NCI-H1694 (cell line): ENCODE measurements around the gene WDSUB1.

ENCODE experiments used
- DNase-seq: peaks from one replicate; lab custom pipeline; 2025; lab: John Stamatoyannopoulos, UW

WDSUB1 gene

DNA sequence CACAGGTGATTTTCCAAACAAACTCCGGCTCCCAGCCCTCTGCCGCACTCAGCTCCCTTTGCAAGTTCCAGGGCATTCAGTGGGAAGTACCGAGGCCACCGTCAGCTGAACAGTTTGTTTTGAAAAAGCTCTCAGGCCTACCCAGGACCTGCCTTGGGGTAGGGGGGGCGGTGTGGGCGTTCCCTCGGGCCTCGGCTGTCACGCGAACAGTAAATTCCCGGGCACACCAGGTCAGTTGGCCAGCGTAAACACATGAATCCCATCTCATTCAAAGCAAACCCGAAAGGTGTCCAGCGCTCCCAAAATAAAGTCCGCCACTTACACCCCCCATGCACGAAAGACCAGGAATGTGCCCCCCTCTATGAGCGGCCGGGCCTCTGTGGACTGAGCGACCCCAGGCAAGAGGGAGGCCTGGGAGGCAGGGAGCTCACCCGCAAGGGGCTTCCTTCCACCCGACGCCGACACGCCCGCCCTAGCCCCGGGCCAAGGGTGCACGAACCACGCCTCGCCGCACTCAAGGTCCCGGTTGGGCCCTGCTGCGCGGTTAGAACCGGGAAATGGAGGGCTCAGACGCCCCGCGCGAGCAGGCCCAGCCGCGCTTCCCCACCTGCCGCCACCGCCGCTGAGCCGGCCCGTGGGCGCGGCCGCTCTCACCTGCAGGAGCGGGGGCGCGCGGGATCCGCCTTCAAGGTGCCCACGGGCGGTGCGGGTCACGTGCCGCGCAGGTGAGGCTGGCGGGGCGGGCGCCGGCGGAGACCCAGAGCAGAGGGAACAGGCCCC is at the start of gene WDSUB1:
Gene WDSUB1 (minus strand): TSS at position 775 of the 780 bp plus-strand sequence. CDS start 3,634 bp downstream, outside the sequence.
- no peak for DNase-seq

- DNase-seq = no peak
These were observed 40.2 kb upstream of the WDSUB1 start for GRCh38 chr2:159326569-159327255.

DNA sequence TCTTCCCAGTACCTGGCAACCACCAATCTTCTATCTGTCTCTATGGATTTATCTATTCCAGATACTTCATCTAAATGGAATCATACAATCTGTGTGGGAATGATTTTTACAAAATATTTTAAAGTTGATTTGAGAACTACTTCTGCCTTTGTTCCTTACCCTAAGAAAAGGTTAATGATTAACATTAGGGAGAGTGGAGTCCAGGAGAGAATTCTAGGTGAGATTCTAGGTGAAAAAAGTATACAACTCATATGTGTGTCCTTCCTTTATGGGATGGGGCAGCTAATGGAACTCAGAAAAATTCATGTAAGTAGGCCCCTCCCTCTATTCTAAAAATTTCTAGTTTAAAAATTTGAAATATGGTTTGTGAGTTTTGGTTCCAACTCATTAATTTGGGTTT is 35.9 kb upstream of the WDSUB1 start:
- no peak for DNase-seq

GRCh38 chr2:159317392-159318088 is 31.0 kb upstream of the WDSUB1 start:
- DNase-seq = no peak

- no peak for DNase-seq
These were observed 21.4 kb upstream of the WDSUB1 start for GRCh38 chr2:159307942-159308341.

GRCh38 chr2:159300586-159300985 is 14.1 kb upstream of the WDSUB1 start:
- DNase-seq = no peak

GRCh38 chr2:159298967-159299366 is 12.5 kb upstream of the WDSUB1 start:
- no peak for DNase-seq

GRCh38 chr2:159297042-159297707 is 10.7 kb upstream of the WDSUB1 start:
- no peak for DNase-seq

DNA sequence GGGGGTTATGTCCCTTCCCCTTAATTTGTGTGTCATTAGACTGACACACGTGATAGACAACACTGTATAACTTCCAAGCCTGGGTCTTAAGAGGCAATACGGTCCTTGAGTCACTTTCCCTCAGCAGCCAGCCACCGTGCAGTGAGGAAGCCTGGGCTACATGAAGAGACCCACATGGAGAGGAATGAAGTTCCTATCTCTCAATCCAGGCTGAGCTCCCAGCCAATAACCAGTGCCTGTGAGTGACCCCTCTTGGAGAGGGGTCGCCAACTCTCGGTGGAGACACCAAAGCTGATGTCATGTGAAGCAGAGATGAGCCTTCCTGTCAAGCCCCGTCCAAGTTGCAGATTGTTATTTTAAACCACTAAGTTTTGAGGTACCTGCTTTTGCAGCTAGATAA is 5.7 kb upstream of the WDSUB1 start:
- DNase-seq = no peak

DNA sequence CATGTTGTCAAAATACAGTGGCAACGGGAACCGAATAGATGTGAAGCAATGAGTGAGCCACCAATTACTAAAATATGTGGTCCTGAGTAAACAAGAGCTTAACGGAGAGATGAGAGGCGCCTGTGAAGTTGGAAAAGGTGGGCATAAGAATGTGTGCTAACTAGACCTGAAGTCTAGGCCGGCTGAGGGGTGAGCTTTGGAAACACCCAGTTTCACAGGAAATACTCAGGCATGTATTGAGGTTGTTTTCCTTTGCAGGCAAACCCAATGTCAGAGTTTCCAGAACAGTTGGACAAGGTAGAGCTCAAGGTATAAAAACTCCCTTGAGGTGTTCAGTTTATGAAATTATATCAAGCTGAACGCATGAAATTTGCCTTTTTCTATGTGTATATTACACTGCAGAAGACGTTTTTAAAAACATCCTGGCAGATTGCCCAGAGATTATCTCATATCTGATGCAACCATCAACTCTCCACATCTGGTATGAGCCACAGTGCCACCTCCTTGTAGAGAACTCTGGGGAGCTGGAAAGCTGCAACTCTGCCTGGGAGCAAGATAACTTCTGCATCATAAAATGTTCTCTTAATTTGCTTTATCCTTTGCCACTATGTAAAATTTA is 3.9 kb upstream of the WDSUB1 start:
- peak; percentile 51 for DNase-seq

DNA sequence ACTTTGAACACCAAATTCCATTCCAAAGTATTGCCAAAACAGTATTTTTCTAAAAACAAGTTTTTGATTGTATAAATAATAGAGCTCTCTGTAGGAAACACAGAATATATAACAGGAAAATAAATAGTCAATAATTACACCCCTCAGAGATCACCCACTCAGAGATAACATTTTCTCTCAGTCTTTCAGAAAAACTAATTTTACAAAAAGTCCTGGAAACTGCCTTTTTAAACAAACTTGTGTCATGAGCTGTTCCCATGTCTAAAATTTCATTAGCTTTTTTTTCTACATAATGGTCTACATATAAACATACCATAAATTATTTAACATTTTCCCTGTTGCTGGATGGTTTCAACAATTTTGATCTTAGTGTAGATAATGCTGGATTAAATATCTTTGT is 1.2 kb upstream of the WDSUB1 start:
- DNase-seq = no peak

- peak; percentile 93 for DNase-seq
These were observed 372 bp upstream of the WDSUB1 start for GRCh38 chr2:159286709-159287441.

DNA sequence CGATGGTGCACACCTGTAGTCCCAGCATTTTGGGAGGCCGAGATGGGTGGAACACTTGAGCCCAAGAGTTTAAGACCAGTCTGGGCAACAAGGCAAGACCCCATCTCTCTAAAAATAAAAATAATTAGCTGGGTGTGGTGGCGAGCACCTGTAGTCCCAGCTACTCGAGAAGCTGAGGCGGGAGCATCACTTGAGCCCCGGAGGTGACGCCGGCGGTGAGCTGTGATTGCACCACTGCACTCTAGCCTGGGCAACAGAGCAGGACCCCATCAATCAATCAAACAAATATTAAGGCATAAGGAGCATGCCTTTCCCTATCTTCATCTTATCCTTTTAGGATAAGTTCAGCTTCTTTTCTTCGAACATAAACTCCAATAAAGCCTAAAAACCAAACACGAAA is 1.1 kb downstream of the WDSUB1 start:
- no peak for DNase-seq

- DNase-seq = no peak
These were observed 3.0 kb downstream of the WDSUB1 start for GRCh38 chr2:159283529-159283928.

DNA sequence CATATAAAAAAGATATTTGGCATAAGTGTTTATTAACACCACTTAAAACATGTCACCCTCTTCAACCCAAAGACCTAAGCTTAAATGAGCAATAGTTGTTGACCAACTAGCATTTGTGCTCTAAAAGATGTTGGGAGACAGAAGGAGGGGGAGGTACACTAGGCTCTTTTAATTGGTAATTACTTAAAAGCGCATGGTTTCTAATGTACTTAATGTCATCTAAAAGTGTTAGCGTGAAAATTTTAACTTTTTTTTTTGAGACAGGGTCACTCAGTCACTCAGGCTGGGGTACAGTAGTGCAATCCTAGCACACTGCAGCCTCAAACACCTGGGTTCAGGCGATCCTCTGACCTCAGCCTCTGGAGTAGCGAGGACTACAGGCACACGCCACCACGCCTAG is 5.5 kb downstream of the WDSUB1 start:
- DNase-seq = no peak

DNA sequence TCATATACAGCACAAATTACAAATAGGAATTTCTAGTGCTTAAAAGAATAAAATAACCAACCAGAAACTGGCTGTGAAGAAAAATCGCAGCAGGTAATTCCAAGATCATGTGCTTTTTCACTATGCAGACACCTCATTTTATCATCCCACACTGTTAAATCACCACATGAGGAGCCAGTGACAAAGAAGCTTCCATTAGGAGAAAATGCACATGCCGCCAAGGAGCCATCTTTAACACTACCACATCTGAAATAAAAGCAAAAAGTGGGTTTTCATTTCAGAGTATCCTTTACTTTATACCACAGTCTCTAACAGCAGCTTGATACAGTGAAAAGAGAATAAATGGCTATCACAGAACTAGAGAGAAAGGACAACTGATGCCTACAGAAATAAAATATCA is 6.8 kb downstream of the WDSUB1 start:
- DNase-seq = no peak

DNA sequence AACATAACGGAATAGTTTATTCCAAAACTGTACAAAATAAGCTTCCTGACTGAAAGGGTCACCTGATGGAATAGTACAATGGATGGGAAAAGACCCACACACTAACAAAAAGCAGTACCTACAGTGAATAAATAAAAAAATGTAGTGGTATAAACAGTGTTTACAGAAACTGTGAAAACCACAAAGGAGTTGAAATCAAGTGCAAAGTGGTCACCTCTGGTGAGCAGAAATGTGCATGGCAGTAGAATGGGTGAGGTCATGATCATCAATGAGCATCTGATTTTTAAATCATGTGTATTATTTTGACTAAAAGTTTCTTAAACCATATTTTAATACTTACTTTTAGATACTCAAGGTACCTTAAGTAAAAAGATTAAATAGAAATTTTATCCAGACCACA is 11.4 kb downstream of the WDSUB1 start:
- DNase-seq = no peak

GRCh38 chr2:159272156-159272555 is 14.3 kb downstream of the WDSUB1 start:
- no peak for DNase-seq

DNA sequence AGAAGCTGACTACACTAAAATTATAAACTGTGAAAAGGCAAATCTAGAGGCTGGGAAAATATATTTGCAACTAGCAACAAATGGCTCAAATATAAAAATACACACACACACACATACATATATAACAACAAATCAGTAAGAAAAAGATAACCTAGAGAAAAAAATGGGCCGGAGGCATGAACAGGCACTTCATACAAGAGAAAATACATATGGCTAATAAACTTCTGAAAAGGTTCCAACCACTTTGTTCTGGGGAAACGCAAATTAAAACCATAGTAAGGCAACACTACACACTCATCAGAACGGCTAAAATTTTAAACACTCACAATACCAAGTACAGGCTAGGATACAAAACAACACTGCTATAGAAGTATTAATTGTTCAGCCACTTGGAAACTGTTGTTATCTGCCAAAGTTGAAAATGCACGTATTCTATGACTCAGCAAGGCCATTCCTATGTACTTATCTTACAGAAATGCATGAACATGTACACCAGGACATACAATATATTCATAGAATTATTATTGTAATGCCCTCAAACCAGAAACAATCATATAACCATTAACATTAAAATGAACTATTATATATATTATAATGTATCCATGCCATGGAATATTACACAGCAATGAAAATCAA is 15.6 kb downstream of the WDSUB1 start:
- DNase-seq = no peak

DNA sequence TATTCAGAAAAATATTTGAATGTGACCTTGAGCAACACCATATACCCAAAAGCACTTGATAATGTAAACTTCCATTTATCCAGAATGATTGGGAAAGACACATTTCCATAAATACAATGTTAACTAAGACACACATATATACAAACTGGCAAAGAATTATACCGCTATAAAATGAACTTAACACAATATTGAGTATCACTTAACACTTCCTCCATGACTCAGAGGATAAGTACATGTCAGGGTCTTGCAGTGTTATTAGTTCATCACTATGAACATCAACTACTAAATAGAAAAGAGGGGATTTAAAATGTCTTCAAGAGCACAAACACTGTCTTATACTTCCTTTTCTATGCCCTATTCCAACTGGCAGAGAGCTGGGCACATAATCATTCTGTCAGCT is 18.6 kb downstream of the WDSUB1 start:
- no peak for DNase-seq

DNA sequence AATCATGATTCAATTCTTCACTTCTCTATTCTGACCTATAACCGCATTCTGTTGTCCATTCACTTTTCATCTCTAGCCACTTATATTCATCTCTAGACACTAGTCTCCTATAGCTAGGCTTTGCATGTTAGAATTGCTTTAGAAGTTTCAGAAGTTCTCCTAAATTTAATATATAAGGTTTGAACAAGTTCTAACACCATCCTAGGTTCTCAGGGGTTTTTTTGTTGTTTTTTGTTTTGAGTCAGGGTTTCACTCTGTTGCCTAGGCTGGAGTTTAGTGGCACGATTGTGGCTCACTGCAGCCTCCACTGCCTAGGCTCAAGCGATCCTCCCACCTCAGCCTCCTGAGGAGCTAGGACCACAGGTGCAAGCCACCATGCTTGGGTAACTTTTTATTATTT is 19.9 kb downstream of the WDSUB1 start:
- DNase-seq = no peak
